ENCODE data around the gene USH1C.

The USH1C gene

DNA sequence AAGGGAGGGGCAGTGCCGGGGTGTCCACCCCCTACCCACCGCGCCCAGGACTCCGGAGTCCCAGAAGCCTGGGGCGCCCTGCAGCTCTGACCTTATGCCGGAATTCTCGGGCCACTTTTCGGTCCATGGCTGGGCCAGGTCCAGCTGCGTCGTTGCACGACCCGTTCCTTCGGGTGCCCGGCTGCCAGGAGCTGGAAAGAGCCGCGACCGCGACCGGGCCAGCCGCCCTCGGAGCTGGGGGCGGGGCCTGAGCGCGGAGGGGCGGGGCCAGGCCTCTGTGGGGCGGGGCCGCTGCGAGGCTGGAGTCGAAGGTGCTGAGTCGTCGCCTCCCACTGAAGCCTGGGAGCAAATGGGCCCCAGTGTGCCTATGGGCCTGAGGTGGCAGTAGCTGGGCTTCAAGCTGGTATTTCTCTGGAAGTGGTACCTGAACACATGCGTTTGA, at the start of gene USH1C:
Gene USH1C (minus strand): TSS at position 236 of the 442 bp plus-strand sequence. CDS start 109 bp downstream, at position 127.
- DNase-seq = no peak

DNA sequence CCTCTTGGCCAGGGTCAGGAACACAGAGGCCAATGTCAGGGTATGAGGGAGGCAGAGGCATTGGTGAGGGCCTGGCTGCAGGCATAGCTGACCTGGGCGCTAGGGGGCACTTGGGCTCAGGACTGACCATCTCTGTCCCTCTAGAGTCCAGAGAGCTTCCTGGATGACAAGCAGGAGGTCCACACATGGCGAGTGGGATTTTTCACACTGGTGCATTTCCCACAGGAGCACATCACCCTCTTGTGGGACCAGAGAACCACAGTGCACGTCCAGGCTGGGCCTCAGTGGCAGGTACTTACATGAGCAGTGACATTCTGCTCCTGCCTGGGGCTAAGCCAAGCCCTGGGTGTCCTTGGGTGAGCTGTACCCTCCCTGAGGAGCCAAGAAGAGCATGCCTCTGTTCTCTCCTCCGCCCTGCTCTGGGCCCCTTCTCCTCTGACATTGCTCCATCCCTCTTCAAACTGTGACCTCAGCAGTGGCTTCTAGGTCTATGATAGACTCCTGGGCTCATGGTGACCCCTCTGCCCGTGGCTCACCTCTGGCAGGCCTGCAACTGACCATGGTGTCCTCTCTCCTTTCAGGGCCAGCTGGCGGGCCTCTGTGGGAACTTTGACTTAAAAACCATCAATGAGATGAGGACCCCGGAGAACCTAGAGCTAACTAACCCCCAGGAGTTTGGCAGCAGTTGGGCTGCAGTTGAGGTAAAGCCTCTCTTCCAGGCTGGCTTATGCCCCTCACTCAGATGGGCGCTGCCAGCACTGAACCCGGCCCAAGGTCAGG, 49.4 kb upstream of the USH1C start:
- no peak for DNase-seq

GRCh38 chr11:17591293-17591692, 47.1 kb upstream of the USH1C start:
- no peak for DNase-seq

- no peak for DNase-seq
These were observed 46.2 kb upstream of the USH1C start for GRCh38 chr11:17590463-17590862.

DNA sequence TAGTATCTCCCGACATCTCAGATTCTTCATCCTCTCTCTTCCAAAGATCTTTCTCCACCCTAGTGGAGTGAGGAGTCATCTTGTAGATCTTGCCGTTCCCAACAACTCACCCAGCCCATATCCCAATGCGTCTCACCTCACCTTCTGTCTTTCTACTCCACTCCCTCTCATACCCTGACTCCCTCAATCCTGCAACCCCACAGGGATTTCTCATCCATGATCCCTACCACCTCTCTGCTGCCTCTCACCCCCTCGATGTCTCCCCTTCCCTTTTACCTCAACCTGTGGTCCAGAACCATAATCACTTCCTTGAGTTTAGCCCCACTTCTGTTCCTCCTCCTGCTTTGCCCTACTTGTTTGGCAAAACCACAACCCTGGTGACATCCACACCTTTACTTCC, 44.5 kb upstream of the USH1C start:
- no peak for DNase-seq

DNA sequence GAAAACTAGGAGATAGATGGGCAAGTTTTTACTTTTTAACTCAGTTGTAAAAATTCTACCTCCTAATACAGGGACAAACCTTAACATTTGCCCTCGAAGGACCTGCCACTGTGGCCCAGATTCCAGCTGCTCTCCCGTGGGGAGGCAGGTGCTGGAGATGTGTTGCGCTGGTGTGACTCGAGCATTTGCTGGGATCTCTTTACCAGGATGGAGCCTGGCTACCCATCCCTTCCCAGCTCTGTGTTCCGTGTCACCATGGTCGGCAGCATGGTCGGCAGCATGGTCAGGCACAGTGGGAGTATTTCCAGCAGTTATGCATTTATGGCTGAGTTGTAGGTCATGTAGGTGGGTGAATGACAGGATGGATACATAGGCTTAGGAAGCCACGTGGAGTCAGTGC, 44.0 kb upstream of the USH1C start:
- no peak for DNase-seq

- no peak for DNase-seq
These were observed 41.9 kb upstream of the USH1C start for GRCh38 chr11:17585911-17586695.

DNA sequence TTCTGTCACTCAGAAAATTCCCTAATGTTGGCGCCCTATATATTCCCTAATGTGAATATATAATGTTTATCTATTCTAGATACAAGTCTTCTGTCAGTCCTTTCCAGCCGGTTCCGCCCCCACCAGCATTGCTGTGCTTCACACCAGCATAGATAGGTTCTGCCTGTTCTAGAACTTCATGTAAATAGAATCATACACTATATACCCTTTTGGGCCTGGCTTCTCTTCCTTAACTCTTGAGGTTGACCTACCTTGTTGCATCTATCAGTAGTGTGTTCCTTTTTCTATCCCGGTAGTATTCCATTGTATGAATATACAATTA, 37.5 kb upstream of the USH1C start:
- DNase-seq = no peak

DNA sequence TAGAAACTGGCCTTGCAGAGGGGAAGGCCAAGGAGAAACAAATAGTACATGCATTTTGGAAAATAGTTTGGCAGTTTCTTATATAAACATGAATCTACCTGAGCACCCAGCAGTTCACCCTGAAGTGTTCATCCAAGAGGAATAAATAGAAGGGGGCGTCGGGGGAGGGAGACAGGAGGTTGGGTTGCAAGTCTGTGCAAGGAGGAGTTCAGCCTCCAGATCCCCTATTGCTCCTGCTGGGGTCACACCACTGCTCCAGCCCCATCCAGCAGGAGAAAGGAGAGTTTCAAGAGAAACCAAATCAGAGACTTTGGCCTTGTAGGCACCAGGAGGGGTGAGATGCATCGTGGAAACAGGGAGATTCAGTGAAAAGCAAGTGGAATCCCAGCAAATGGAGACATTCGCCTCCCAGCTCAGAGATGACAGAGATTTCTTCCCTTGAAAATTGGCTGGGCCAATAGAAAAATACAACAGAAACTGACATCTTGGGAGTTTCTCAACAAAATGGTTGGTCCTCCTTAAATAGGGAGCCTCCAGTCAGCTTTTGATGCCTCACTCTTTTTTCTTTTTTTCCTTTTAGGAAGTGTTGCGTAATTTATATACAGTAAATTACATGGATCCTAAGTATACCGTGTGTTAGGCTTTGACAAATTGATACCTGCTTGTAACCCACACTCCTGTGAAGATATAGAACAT, 37.0 kb upstream of the USH1C start:
- DNase-seq = no peak

- DNase-seq = no peak
These were observed 36.1 kb upstream of the USH1C start for GRCh38 chr11:17580271-17580670.

DNA sequence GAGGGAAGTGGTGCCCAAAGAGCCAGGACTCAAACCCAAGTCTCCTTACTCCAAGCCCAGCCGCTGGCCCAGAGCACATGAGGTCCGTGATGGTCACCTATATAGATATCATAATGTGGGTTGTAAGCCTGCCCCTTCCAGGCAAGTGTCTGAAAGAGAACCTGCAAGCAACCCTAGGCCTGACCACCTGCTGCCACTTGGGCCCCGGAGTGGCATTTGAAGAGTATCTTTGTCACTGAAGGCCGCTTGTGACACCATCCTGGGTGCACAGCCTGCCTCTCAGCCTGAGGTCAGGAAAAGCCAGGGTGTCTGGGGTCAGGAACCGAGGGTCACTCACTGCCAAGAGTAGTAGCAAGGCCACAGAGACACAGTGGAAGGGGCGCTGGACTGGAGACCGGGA, 35.2 kb upstream of the USH1C start:
- DNase-seq = no peak

- DNase-seq = no peak
These were observed 34.7 kb upstream of the USH1C start for GRCh38 chr11:17578958-17579357.

DNA sequence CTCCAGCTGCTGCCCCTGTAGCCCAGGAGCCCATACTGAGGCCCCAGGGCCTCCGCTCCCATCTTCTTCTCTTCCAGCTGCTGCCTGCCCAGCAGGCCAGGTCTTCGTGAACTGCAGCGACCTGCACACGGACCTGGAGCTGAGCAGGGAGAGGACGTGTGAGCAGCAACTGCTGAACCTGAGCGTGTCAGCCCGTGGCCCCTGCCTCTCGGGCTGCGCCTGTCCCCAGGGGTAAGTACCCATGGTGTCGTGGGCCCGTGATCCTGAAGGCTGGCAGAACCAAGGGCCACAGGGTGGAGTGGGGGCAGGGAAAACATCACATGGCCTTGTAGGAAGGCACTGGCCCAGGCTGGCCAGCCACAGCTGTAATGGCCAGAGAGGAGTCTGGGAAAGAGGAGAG, 34.1 kb upstream of the USH1C start:
- no peak for DNase-seq

DNA sequence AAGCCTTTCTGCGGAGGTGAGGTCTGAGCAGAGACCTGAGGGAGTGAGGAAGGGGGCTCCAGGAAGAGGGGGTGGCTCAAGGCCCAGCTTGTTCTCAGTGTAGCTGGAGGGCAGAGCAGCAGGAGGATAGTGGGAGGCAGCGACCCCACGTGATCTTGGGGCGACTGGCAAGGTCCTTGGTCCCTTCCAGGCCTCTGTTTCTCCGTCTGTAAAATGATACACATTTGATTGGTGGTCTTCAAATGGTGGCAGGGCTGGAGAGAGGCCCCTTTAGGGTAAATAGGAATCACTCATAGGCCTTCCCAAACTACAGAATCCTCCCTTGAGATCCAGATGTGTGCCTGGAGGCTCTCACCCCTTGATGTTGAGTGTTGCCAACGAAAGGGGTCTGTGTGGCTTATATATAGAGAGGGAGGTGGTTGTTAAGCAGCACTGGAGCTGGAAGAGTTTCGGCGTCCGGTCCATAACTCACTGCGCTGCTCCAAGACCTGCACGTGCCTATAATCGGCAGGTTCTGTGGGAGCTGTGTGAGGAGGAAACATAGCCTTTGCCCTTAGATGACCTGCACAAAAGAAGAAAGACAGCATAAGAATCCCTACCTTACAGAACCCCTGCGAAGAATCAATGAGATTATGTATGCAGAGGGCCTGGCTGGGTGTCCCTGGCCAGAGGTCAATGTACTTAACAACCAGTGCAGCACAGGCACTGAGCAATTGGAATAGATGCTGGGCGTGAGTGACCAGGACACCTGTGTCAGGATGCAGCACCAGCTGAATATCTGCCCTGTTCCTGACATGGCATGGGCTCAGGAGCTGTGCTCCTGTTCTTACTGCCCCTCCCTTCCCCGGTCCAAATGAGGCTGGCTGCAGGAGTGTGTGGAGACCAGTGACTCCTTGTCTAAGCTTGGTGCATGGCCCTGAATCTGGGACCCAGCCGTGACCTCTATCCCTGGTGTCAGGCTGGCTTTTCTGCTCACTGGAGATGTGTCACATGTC, 31.5 kb upstream of the USH1C start:
- no peak for DNase-seq

GRCh38 chr11:17574141-17575091, 30.2 kb upstream of the USH1C start:
- DNase-seq = no peak

GRCh38 chr11:17573526-17573925, 29.3 kb upstream of the USH1C start:
- no peak for DNase-seq

DNA sequence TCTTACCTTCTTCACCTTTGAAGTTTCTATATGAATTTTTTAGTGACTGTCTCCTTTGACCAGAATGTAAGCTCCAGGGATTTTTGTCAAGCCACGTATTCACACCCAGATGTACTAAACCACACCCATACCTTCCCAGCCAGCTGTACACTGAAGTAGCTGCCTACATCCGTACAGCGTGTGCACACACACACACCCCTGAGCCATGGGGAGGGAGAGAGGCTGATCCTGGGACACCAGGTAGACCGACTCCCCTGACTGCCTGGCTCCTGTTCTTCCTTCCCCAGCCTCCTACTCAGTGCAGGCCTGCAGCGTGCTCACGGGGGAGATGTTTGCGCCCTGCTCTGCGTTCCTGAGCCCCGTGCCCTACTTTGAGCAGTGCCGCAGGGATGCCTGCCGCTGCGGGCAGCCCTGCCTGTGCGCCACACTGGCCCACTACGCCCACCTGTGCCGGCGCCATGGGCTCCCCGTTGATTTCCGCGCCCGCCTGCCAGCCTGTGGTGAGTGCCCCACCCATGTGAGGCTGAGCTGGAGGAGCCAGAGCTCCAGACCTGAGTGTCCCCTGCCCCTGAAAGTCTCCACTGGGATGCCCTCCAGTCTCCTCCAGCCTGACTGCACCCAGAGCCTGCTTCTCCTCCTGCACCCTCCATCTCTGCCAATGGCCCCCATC, 28.7 kb upstream of the USH1C start:
- no peak for DNase-seq

DNA sequence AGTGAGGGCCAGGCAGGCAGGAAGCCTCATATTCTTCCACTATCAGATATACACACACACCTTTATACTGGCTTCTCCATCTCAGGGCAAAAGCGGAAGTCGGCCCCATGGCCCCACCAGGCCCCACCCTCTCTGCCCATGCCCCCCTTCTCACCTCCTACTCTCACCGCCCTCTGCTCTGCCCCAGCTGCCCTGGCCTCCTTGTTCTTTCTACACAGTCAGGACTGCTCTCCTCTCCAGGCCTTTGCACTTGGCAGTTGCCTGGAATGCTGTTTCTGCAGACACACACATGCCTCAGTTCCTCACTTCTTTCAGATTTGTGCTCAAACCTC, 28.1 kb upstream of the USH1C start:
- DNase-seq = no peak

GRCh38 chr11:17571431-17572358, 27.5 kb upstream of the USH1C start:
- no peak for DNase-seq

DNA sequence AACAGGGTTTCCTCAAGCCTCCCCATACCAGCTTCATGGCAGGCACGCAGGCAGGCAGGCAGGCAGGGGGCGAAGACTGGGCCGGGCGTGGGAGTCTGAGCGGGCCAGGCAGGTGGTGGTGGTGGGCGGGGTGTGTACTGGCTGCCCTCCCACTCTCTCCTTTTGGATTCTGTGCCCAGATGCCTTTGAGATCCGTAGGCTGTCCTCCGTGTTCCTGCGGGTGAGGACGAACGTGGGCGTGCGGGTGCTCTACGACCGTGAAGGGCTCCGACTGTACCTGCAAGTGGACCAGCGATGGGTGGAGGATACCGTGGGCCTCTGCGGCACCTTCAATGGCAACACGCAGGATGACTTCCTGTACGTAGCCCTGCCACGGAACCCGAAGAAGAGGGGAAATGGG, 25.8 kb upstream of the USH1C start:
- no peak for DNase-seq
